Stimulated activated CD8-positive, alpha-beta memory T cell treated with anti-CD3 and anti-CD28 coated beads, Interleukin-7, amount 100 ng/mL, for 24 hours (primary cell): ENCODE data around the gene CLDN16.

Source experiments
- DNase-seq: peaks from one replicate; pipeline ENCODE4 v3.0.0-alpha.2; 2020; ENCODE audit warnings: low read depth

Gene CLDN16

DNA sequence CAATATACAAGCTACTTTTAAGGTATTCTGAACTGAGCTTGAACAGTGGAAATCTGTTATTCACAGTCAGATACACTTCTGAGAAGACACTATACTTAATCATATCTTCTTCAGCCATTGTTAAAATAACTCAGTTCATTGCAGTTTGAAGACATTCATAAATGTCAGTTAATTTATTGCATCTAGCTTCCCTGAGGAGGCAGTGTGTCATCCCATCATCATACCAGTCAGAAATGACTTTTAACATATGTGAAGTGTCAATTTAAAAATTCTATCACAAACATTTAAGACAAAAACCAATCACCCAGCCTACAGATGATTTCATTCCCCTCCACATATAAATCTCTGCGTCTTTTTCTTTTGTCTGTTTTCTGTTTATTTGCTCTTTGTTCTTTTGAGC is 54.3 kb downstream of the CLDN16 start:
- DNase-seq = no peak

DNA sequence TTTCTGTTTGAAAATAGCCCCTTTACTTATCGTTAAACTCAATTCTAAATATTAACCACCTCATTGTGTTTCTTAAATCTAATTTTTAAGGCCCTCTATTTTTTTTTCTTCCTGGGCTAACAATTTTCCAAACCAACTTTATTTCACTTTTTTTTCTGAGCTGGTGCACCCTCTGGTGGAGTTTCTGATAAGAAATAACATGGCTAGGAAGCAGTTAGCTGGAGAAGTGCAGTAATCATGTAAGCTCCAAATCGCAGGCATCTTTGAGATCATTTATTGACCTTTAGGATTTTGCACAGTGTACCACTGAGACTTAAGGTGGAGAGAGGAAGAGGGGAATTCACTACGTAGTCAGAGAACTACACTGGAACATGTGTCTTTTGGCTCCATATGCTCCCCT is 55.3 kb downstream of the CLDN16 start:
- no peak for DNase-seq

DNA sequence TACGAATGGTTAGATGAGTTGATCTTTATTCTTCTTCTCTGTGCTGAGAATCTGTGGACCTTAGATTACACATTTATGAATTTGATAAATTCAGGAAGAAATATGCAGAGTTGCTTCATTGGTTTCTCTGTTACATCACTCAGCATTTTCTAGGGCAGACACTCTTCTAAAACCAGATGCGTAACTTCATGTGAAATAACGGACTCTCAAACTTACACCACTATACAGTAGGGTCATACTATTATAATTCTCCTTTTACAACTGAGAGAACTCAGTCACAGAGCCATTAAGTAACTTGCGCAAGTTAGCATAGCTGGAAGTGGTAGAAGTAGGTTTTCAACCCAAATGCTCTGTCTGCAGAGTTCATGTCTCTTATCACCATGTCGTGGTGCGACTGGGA is 56.0 kb downstream of the CLDN16 start:
- DNase-seq = no peak

DNA sequence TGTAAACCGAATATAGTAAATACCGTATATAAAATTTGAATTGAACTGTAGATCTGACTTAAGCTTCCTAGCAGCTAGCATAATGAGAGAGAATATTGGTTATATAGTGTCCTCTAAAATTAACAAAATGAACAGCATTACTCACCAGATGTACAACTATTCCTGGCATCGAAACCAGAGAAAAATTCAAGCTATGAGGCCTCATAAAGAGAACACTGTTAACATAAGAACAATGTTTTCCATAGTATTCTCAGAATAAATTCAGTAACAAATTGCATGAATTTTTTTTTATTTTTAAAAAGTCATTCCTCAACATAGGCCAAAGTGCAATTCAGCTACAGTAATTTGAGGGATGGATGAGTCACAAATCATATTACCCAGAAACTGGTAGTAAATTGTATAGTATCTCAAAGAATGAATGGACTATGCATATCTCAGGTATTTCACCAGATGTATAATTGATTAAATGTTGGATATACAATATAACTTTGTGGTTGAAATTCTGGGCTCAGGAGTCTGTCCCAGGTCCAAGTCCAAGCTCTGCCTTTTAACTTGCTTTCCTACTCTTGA is 56.7 kb downstream of the CLDN16 start:
- DNase-seq = no peak

DNA sequence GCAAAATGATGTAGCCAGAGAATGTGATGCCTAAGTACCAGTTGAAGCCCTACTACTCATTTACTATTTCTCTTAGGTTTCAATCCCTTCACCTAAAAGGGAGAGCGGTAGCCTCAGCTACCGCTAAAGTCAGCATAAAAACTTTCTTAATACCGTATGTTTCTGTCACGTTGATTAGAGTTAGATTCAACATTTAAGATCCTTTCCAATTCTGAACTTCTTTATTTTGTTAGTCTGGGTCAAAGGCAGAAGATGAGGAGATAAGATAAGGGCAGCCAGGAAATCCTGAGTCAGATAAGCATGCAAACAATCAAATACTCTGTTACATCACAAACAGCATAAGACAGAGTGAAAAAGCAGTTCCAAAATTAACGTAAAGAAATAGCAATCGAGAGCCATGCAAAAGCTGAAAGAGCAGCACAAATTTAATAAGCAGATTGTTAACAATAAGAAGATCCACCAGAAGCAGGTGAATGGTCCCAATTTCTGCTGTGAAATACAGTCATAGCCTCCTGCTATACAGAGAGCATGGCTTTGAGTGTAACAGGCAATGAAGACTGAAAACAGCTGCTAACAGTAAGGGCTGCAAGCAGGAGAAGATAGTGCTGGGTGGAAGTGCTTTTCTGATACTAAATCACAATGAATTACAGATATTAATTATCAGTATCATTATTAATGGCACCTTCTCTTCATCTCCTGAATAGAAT is 58.8 kb downstream of the CLDN16 start:
- DNase-seq = no peak

DNA sequence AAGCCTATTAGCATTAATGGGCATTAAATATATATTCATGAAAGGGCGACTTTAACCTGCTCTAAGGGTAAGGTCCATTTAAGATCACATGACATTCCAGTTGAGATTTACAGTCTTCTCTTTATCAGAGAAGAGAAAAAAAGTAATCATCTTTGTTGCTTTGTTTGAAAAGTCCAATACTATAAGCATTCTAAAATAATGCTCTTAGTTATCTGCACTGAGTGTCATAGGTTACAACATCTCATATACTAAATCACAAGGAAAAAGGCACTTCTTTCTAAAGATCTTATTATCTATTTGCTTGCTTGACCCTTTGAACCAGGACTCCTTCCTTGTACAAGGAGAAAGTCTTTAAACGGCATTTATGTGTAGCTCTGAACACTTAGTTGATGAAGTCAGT is 60.3 kb downstream of the CLDN16 start:
- DNase-seq = no peak

DNA sequence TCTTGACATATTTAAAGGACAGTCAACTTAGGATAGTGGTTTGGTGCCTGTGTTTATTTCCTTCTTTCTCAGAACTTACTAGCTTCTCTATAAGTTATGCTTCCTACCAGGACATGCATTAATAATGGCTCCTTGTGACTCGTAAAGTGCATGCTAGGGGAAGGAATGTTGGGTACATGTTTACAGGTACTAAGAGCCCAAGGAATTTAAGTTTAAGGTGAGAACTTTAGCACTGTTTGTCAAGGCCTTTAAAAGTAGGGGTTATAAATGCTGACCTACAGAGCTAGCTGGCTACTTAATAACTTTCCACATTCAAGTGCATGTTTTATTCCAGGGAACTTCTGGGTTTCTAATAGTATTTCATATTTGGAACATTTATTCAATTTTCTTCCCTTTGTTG is 61.8 kb downstream of the CLDN16 start, which contains the start of gene TMEM207:
TMEM207 (minus strand) TSS at position 101 of the 400 bp plus-strand sequence; CDS start at position 9, 92 bp downstream.
- DNase-seq = no peak

DNA sequence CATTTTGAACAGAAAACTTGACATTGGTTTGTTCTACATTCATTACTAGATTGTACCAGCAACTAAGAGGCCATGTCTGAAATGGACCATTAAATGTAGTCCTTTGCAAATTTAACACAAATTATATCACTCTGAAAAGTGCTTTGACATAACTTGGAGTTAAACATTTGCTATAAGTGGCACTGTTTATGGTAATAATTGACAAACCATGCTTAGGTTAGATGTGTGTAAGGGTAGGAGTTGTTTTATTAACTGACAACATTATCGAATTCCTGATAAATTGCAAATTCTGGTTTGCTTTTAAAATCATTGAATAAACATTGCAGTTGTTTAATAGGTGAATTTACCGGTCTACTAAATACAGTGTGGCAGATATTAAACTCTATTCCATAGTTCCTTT is 67.9 kb downstream of the CLDN16 start:
- DNase-seq = no peak

DNA sequence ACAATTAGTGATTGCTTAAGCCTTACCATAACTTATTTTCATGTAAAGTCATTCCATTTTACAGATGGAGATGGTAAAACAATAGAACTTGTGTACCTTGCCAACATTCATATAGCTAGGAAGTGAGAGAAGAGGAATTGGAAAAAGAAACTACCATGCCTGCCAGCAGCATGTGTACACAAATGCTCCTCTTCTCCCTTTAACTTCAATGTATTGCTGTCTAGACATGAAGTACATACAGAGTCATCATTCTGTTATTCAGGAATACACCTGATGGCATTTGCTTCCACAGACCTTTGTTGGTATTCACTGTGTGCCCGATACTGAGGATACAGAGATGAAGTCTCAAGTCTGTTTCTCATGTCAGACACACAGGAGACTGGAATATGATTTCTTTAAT is 68.8 kb downstream of the CLDN16 start:
- no peak for DNase-seq

DNA sequence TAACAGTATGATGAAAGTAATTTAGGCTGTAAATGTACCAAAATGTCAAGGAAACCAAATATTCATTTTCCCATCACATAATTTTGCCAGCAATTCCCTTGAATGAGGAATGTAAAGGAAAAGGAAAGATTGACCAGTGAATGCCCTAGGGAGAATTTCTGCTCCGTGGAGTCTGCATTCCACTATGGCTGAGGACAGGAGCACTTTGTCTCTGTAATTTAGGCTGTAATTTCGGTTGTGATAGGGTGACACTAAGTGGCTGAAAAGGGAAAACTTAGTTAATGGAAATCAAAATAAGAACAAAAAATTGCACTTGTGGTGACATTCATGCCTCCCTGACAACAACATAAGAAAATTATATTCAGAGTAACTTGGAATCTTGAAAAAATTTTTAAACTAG is 70.1 kb downstream of the CLDN16 start:
- DNase-seq = no peak
